Measurements from ENCODE around the gene CPT1A. TPM values are rescaled to one million over a fixed set of nuclear protein-coding genes. Genes with fewer than 3 reads are reported as not detected.

The CPT1A gene
- polyA plus RNA-seq, 2 donors = 8.4 to 13.8 TPM

GRCh38 chr11:68770781-68771180 lies 70.9 kb downstream of the CPT1A start:
- Histone ChIP-seq H3K4me3 (ENCODE audit: low read depth in 1 of 2, low read length in 2 of 2) (no peak overlapping the region), H3K4me1 (ENCODE audit: control insufficient read depth in 2 of 2, insufficient read depth in 2 of 2, low read length in 1 of 2) (no peaks in the 10 kb centered on the region)
- 89 to 94% methylated on average over 12 of the region's 12 CpGs for WGBS, 2 donors

GRCh38 chr11:68767672-68768071 lies 74.0 kb downstream of the CPT1A start:
- Histone ChIP-seq H3K36me3 (ENCODE audit: control insufficient read depth in 2 of 2, insufficient read depth in 2 of 2, low read length in 1 of 2) (peaks cover 14 to 15% of the 10 kb centered on the region in 2 donors), H3K4me1 (ENCODE audit: control insufficient read depth in 2 of 2, insufficient read depth in 2 of 2, low read length in 1 of 2) (no peaks in the 10 kb centered on the region)
- 91% methylated on average over 11 of the region's 11 CpGs for WGBS, 2 donors

More at GRCh38 chr11:68770781-68771180, 70.9 kb downstream of the CPT1A start:
- Histone ChIP-seq H3K27ac (ENCODE audit: low read depth in 2 of 2, low read length in 1 of 2) (no peak overlapping the region), H3K9me3 (ENCODE audit: control insufficient read depth in 2 of 2, insufficient read depth in 1 of 2, low read depth in 1 of 2, low read length in 1 of 2) (no peaks in the 10 kb centered on the region), H3K27me3 (ENCODE audit: control insufficient read depth in 1 of 2, insufficient read depth in 2 of 2, low read length in 2 of 2) (no peaks in the 10 kb centered on the region), H3K36me3 (ENCODE audit: control insufficient read depth in 2 of 2, insufficient read depth in 2 of 2, low read length in 1 of 2) (peaks cover 23 to 29% of the 10 kb centered on the region in 2 donors)

GRCh38 chr11:68766786-68767185 lies 74.9 kb downstream of the CPT1A start:
- H3K9me3 ChIP-seq (ENCODE audit: control insufficient read depth in 2 of 2, insufficient read depth in 1 of 2, low read depth in 1 of 2, low read length in 1 of 2) = no peaks in the 10 kb centered on the region
- H3K36me3 ChIP-seq (ENCODE audit: control insufficient read depth in 2 of 2, insufficient read depth in 2 of 2, low read length in 1 of 2) = peaks cover 13 to 16% of the 10 kb centered on the region in 2 donors
- H3K27ac ChIP-seq (ENCODE audit: low read depth in 2 of 2, low read length in 1 of 2) = no peak overlapping the region
- WGBS, 2 donors = 96% methylated on average over 8 of the region's 8 CpGs
- H3K4me3 ChIP-seq (ENCODE audit: low read depth in 1 of 2, low read length in 2 of 2) = no peak overlapping the region
- H3K4me1 ChIP-seq (ENCODE audit: control insufficient read depth in 2 of 2, insufficient read depth in 2 of 2, low read length in 1 of 2) = no peaks in the 10 kb centered on the region
- no peaks in the 10 kb centered on the region for H3K27me3 ChIP-seq (ENCODE audit: control insufficient read depth in 1 of 2, insufficient read depth in 2 of 2, low read length in 2 of 2)

More at GRCh38 chr11:68767672-68768071, 74.0 kb downstream of the CPT1A start:
- Histone ChIP-seq H3K9me3 (ENCODE audit: control insufficient read depth in 2 of 2, insufficient read depth in 1 of 2, low read depth in 1 of 2, low read length in 1 of 2) (no peaks in the 10 kb centered on the region), H3K27ac (ENCODE audit: low read depth in 2 of 2, low read length in 1 of 2) (no peak overlapping the region), H3K4me3 (ENCODE audit: low read depth in 1 of 2, low read length in 2 of 2) (no peak overlapping the region), H3K27me3 (ENCODE audit: control insufficient read depth in 1 of 2, insufficient read depth in 2 of 2, low read length in 2 of 2) (no peaks in the 10 kb centered on the region)

- H3K36me3 ChIP-seq (ENCODE audit: control insufficient read depth in 2 of 2, insufficient read depth in 2 of 2, low read length in 1 of 2) = peaks cover 6 to 17% of the 10 kb centered on the region in 2 donors
These were observed 77.0 kb downstream of the CPT1A start for GRCh38 chr11:68764746-68765145.

GRCh38 chr11:68763926-68764657 lies 77.6 kb downstream of the CPT1A start:
- Histone ChIP-seq H3K9me3 (ENCODE audit: control insufficient read depth in 2 of 2, insufficient read depth in 1 of 2, low read depth in 1 of 2, low read length in 1 of 2) (no peaks in the 10 kb centered on the region), H3K36me3 (ENCODE audit: control insufficient read depth in 2 of 2, insufficient read depth in 2 of 2, low read length in 1 of 2) (peaks cover 6 to 20% of the 10 kb centered on the region in 2 donors)
- whole genome bisulfite sequencing, 2 donors = 89 to 94% methylated on average over 14 of the region's 14 CpGs

More at GRCh38 chr11:68764746-68765145, 77.0 kb downstream of the CPT1A start:
- Histone ChIP-seq H3K4me1 (ENCODE audit: control insufficient read depth in 2 of 2, insufficient read depth in 2 of 2, low read length in 1 of 2) (no peaks in the 10 kb centered on the region), H3K27me3 (ENCODE audit: control insufficient read depth in 1 of 2, insufficient read depth in 2 of 2, low read length in 2 of 2) (no peaks in the 10 kb centered on the region), H3K27ac (ENCODE audit: low read depth in 2 of 2, low read length in 1 of 2) (no peak overlapping the region), H3K4me3 (ENCODE audit: low read depth in 1 of 2, low read length in 2 of 2) (no peak overlapping the region), H3K9me3 (ENCODE audit: control insufficient read depth in 2 of 2, insufficient read depth in 1 of 2, low read depth in 1 of 2, low read length in 1 of 2) (no peaks in the 10 kb centered on the region)
- WGBS, 2 donors = 86 to 87% methylated on average over 16 of the region's 16 CpGs

GRCh38 chr11:68763181-68763721 lies 78.5 kb downstream of the CPT1A start:
- Histone ChIP-seq H3K27me3 (ENCODE audit: control insufficient read depth in 1 of 2, insufficient read depth in 2 of 2, low read length in 2 of 2) (no peaks in the 10 kb centered on the region), H3K27ac (ENCODE audit: low read depth in 2 of 2, low read length in 1 of 2) (no peak overlapping the region), H3K36me3 (ENCODE audit: control insufficient read depth in 2 of 2, insufficient read depth in 2 of 2, low read length in 1 of 2) (peaks cover 3 to 21% of the 10 kb centered on the region in 2 donors), H3K4me3 (ENCODE audit: low read depth in 1 of 2, low read length in 2 of 2) (no peak overlapping the region), H3K9me3 (ENCODE audit: control insufficient read depth in 2 of 2, insufficient read depth in 1 of 2, low read depth in 1 of 2, low read length in 1 of 2) (no peaks in the 10 kb centered on the region), H3K4me1 (ENCODE audit: control insufficient read depth in 2 of 2, insufficient read depth in 2 of 2, low read length in 1 of 2) (no peaks in the 10 kb centered on the region)
- WGBS, 2 donors = 70 to 82% methylated on average over 10 of the region's 10 CpGs

More at GRCh38 chr11:68763926-68764657, 77.6 kb downstream of the CPT1A start:
- no peak overlapping the region for H3K27ac ChIP-seq (ENCODE audit: low read depth in 2 of 2, low read length in 1 of 2)
- H3K27me3 ChIP-seq (ENCODE audit: control insufficient read depth in 1 of 2, insufficient read depth in 2 of 2, low read length in 2 of 2) = no peaks in the 10 kb centered on the region
- no peaks in the 10 kb centered on the region for H3K4me1 ChIP-seq (ENCODE audit: control insufficient read depth in 2 of 2, insufficient read depth in 2 of 2, low read length in 1 of 2)
- no peak overlapping the region for H3K4me3 ChIP-seq (ENCODE audit: low read depth in 1 of 2, low read length in 2 of 2)

GRCh38 chr11:68762481-68762880 lies 79.2 kb downstream of the CPT1A start:
- H3K27ac ChIP-seq (ENCODE audit: low read depth in 2 of 2, low read length in 1 of 2) = no peak overlapping the region
- no peak overlapping the region for H3K4me3 ChIP-seq (ENCODE audit: low read depth in 1 of 2, low read length in 2 of 2)
- no peaks in the 10 kb centered on the region for H3K9me3 ChIP-seq (ENCODE audit: control insufficient read depth in 2 of 2, insufficient read depth in 1 of 2, low read depth in 1 of 2, low read length in 1 of 2)
- no peaks in the 10 kb centered on the region for H3K27me3 ChIP-seq (ENCODE audit: control insufficient read depth in 1 of 2, insufficient read depth in 2 of 2, low read length in 2 of 2)
- 87 to 90% methylated on average over 15 of the region's 15 CpGs for WGBS, 2 donors
- peaks cover 3 to 23% of the 10 kb centered on the region in 2 donors for H3K36me3 ChIP-seq (ENCODE audit: control insufficient read depth in 2 of 2, insufficient read depth in 2 of 2, low read length in 1 of 2)
- no peaks in the 10 kb centered on the region for H3K4me1 ChIP-seq (ENCODE audit: control insufficient read depth in 2 of 2, insufficient read depth in 2 of 2, low read length in 1 of 2)

- H3K27ac ChIP-seq (ENCODE audit: low read depth in 2 of 2, low read length in 1 of 2) = no peak overlapping the region
- no peak overlapping the region for H3K4me3 ChIP-seq (ENCODE audit: low read depth in 1 of 2, low read length in 2 of 2)
- H3K9me3 ChIP-seq (ENCODE audit: control insufficient read depth in 2 of 2, insufficient read depth in 1 of 2, low read depth in 1 of 2, low read length in 1 of 2) = no peaks in the 10 kb centered on the region
- H3K36me3 ChIP-seq (ENCODE audit: control insufficient read depth in 2 of 2, insufficient read depth in 2 of 2, low read length in 1 of 2) = peaks cover 3 to 28% of the 10 kb centered on the region in 2 donors
- 80 to 82% methylated on average over 12 of the region's 12 CpGs for WGBS, 2 donors
- no peaks in the 10 kb centered on the region for H3K27me3 ChIP-seq (ENCODE audit: control insufficient read depth in 1 of 2, insufficient read depth in 2 of 2, low read length in 2 of 2)
- no peaks in the 10 kb centered on the region for H3K4me1 ChIP-seq (ENCODE audit: control insufficient read depth in 2 of 2, insufficient read depth in 2 of 2, low read length in 1 of 2)
These were observed 79.9 kb downstream of the CPT1A start for GRCh38 chr11:68761801-68762200.

- 87 to 97% methylated on average over 15 of the region's 15 CpGs for WGBS, 2 donors
- Histone ChIP-seq H3K4me3 (ENCODE audit: low read depth in 1 of 2, low read length in 2 of 2) (no peak overlapping the region), H3K36me3 (ENCODE audit: control insufficient read depth in 2 of 2, insufficient read depth in 2 of 2, low read length in 1 of 2) (peaks cover 3 to 34% of the 10 kb centered on the region in 2 donors)
These were observed 81.7 kb downstream of the CPT1A start for GRCh38 chr11:68759991-68760390.

More at GRCh38 chr11:68759991-68760390, 81.7 kb downstream of the CPT1A start:
- Histone ChIP-seq H3K27me3 (ENCODE audit: control insufficient read depth in 1 of 2, insufficient read depth in 2 of 2, low read length in 2 of 2) (no peaks in the 10 kb centered on the region), H3K27ac (ENCODE audit: low read depth in 2 of 2, low read length in 1 of 2) (no peak overlapping the region), H3K4me1 (ENCODE audit: control insufficient read depth in 2 of 2, insufficient read depth in 2 of 2, low read length in 1 of 2) (no peaks in the 10 kb centered on the region), H3K9me3 (ENCODE audit: control insufficient read depth in 2 of 2, insufficient read depth in 1 of 2, low read depth in 1 of 2, low read length in 1 of 2) (no peaks in the 10 kb centered on the region)

Measured in esophagus (tissue), 2 donors.